IMR-90 (cell line): ENCODE results near the gene ARSB. TPM values are rescaled to one million over a fixed set of nuclear protein-coding genes. Genes with fewer than 3 reads are reported as not detected.

Experiments used
- ATAC-seq: fragments of 200-7000 bp; cut with Tn5 transposase; 2 replicates; pipeline ENCODE4 v1.9.1; 2020; ENCODE audit warnings: low read depth, mild to moderate bottlenecking, moderate library complexity
- BruUV-seq: library from RNA; stranded (reverse); fragments of 400-500 nt; replicated peaks from 2 replicates; lab custom pipeline; 2021; lab: Mats Ljungman, UMichigan
- CTCF ChIA-PET: fragments of 300-600 bp; formaldehyde crosslinking; extraction: SDS; loops from one replicate; lab custom pipeline; 2021; ENCODE audit warnings: antibody characterized with exemption; lab: Yijun Ruan, JAX
- POLR2A ChIA-PET: fragments of 300-600 bp; sonication (Branson Sonifier 250); formaldehyde crosslinking; loops from one replicate; lab custom pipeline; 2022; ENCODE audit warnings: antibody characterized with exemption; ENCODE audit not compliant: unreplicated experiment; lab: Charles Lee
- DNase-seq: peaks from one replicate; pipeline ENCODE4 v3.0.0; 2013
- H2AFZ ChIP-seq: replicated peaks from 2 replicates; pipeline ENCODE3; 2013; ENCODE audit warnings: low read length, mild to moderate bottlenecking; ENCODE audit not compliant: poor library complexity
- H2AK5ac ChIP-seq: 2 replicates; pipeline ENCODE4 v1.6.1; 2013; ENCODE audit warnings: low read depth, low read length, inconsistent platforms
- H2AK9ac ChIP-seq: replicated peaks from 2 replicates; pipeline ENCODE3; 2013; ENCODE audit warnings: mild to moderate bottlenecking, low read depth, low read length, moderate library complexity; ENCODE audit not compliant: poor library complexity
- H2BK120ac ChIP-seq: 2 replicates; pipeline ENCODE4 v1.6.1; 2013; ENCODE audit warnings: low read depth, low read length, inconsistent platforms
- H2BK15ac ChIP-seq: 3 replicates; pipeline ENCODE4 v1.6.1; 2013; ENCODE audit warnings: low read depth, low read length, inconsistent platforms
- H2BK20ac ChIP-seq: 2 replicates; pipeline ENCODE4 v1.6.1; 2013; ENCODE audit warnings: low read depth, mild to moderate bottlenecking, inconsistent platforms, low read length, moderate library complexity
- H2BK5ac ChIP-seq: 2 replicates; pipeline ENCODE4 v1.6.1; 2013; ENCODE audit warnings: mild to moderate bottlenecking, low read depth, low read length, inconsistent platforms; ENCODE audit not compliant: poor library complexity, severe bottlenecking
- H3K14ac ChIP-seq: replicated peaks from 2 replicates; pipeline ENCODE4 v1.6.1; 2013; ENCODE audit warnings: low read depth, low read length, inconsistent platforms
- H3K18ac ChIP-seq: 2 replicates; pipeline ENCODE4 v1.6.1; 2013; ENCODE audit warnings: low read depth, low read length, control low read depth
- H3K23ac ChIP-seq: 2 replicates; pipeline ENCODE4 v1.6.1; 2013; ENCODE audit warnings: low read depth, low read length, inconsistent platforms
- H3K27ac ChIP-seq: 2 replicates; pipeline ENCODE4 v1.5.1; 2013; ENCODE audit warnings: mild to moderate bottlenecking, control low read depth, low read length; ENCODE audit not compliant: insufficient read depth
- H3K27me3 ChIP-seq: 2 replicates; pipeline ENCODE4 v1.6.1; 2013; ENCODE audit warnings: low read length; ENCODE audit not compliant: control insufficient read depth, insufficient read depth
- H3K36me3 ChIP-seq: 2 replicates; pipeline ENCODE4 v1.6.1; 2013; ENCODE audit warnings: low read length, mixed read lengths; ENCODE audit not compliant: control insufficient read depth, insufficient read depth
- H3K4ac ChIP-seq: 2 replicates; pipeline ENCODE4 v1.6.1; 2013; ENCODE audit warnings: low read depth, low read length, inconsistent platforms
- H3K4me1 ChIP-seq: 2 replicates; pipeline ENCODE4 v1.6.1; 2013; ENCODE audit warnings: low read length, mixed read lengths; ENCODE audit not compliant: control insufficient read depth, insufficient read depth
- H3K4me2 ChIP-seq: 2 replicates; pipeline ENCODE4 v1.6.1; 2013; ENCODE audit warnings: low read depth, mild to moderate bottlenecking, control low read depth, low read length, moderate library complexity
- H3K4me3 ChIP-seq: 2 replicates; pipeline ENCODE4 v1.5.1; 2013; ENCODE audit warnings: low read depth, mild to moderate bottlenecking, control low read depth, low read length, moderate library complexity; ENCODE audit not compliant: insufficient read depth
- H3K56ac ChIP-seq: 2 replicates; pipeline ENCODE4 v1.6.1; 2013; ENCODE audit warnings: low read length, inconsistent platforms; ENCODE audit not compliant: insufficient read depth; ENCODE audit errors: extremely low read depth
- H3K79me1 ChIP-seq, 2 experiments: 2 replicates each; pipeline ENCODE4 v1.6.1; 2013; ENCODE audit warnings: low read length in 2 of 2, inconsistent platforms in 1 of 2, low read depth in 1 of 2
- H3K9ac ChIP-seq: 2 replicates; pipeline ENCODE4 v1.6.1; 2013; ENCODE audit warnings: low read depth, low read length, control low read depth
- H3K9me1 ChIP-seq: 2 replicates; pipeline ENCODE4 v1.6.1; 2013; ENCODE audit warnings: low read length, inconsistent platforms; ENCODE audit not compliant: insufficient read depth
- H3K9me3 ChIP-seq: 2 replicates; pipeline ENCODE4 v1.6.1; 2013; ENCODE audit warnings: low read length; ENCODE audit not compliant: control insufficient read depth, insufficient read depth
- H4K20me1 ChIP-seq: 2 replicates; pipeline ENCODE4 v1.6.1; 2013; ENCODE audit warnings: low read length, inconsistent platforms; ENCODE audit not compliant: insufficient read depth
- H4K5ac ChIP-seq: 2 replicates; pipeline ENCODE4 v1.6.1; 2013; ENCODE audit warnings: mild to moderate bottlenecking, low read depth, low read length, control low read depth
- H4K8ac ChIP-seq, 2 experiments: 2 replicates each; pipeline ENCODE4 v1.6.1; 2013; ENCODE audit warnings: low read depth in 2 of 2, low read length in 2 of 2, control low read depth in 1 of 2, inconsistent platforms in 1 of 2
- H4K91ac ChIP-seq: 2 replicates; pipeline ENCODE4 v1.6.1; 2013; ENCODE audit warnings: low read depth, low read length, inconsistent platforms; ENCODE audit not compliant: insufficient read depth
- CEBPB ChIP-seq: IDR thresholded peaks from 2 replicates; pipeline ENCODE4 v1.6.1; 2012; ENCODE audit warnings: low read depth, low read length, improper control_type of control experiment
- FOS ChIP-seq: fragments of 150-350 bp; IDR thresholded peaks from 2 replicates; pipeline ENCODE4 v1.6.1; 2016; ENCODE audit warnings: low read depth, low read length
- MAZ ChIP-seq: IDR thresholded peaks from 2 replicates; pipeline ENCODE4 v1.6.1; 2012; ENCODE audit warnings: low read depth, mild to moderate bottlenecking, low read length, improper control_type of control experiment, moderate library complexity, borderline replicate concordance
- RAD21 ChIP-seq: IDR thresholded peaks from 2 replicates; pipeline ENCODE4 v1.6.1; 2012; ENCODE audit warnings: low read length, improper control_type of control experiment
- RCOR1 ChIP-seq: IDR thresholded peaks from 2 replicates; pipeline ENCODE4 v1.6.1; 2012; ENCODE audit warnings: mild to moderate bottlenecking, low read length, improper control_type of control experiment; ENCODE audit not compliant: insufficient replicate concordance
- RFX5 ChIP-seq: IDR thresholded peaks from 2 replicates; pipeline ENCODE4 v1.8.0; 2012; ENCODE audit warnings: low read depth, mild to moderate bottlenecking, low read length, moderate library complexity
- USF2 ChIP-seq: fragments of 150-350 bp; IDR thresholded peaks from 2 replicates; pipeline ENCODE4 v1.6.1; 2017; ENCODE audit warnings: mild to moderate bottlenecking, antibody characterized with exemption, low read length, low read depth
- WGBS, 2 experiments: methylation state at CpG; one replicate each; pipeline versions ENCODE4 v1.1.5 to v1.1.7; 2013; ENCODE audit warnings: missing lambda C conversion rate in 2 of 2; ENCODE audit not compliant: insufficient read length in 1 of 2; ENCODE audit errors: extremely low coverage in 2 of 2; 5-methylcytosine and 5-hydroxymethylcytosine counted together
- dilution Hi-C: fragments of 300-500 bp; cut with HindIII; formaldehyde crosslinking; loops from one replicate; pipeline ENCODE4 v1.14.3; 2018; ENCODE audit warnings: low sequenced_read_pairs; ENCODE audit not compliant: unreplicated experiment
- in situ Hi-C: fragments of 300-500 bp; cut with MboI; formaldehyde crosslinking; loops from 3 replicates; pipeline ENCODE4 v1.14.3; 2019; ENCODE audit warnings: low sequenced_read_pairs, inconsistent platforms, mixed read lengths
- intact Hi-C: fragments of 100-400 bp; cut with micrococcal nuclease; formaldehyde crosslinking; loops from 2 replicates; pipeline ENCODE4 v1.10.0; 2022
- polyA plus RNA-seq, 3 experiments: library from polyadenylated mRNA; depleted of rRNA; stranded (reverse); fragments of >200 nt; gene quantifications; 2 replicates each; pipeline ENCODE4 v1.2.3, GENCODE V29; 2012; ENCODE audit warnings: low replicate concordance in 1 of 3
- total RNA-seq: library from RNA; depleted of rRNA; stranded (reverse); fragments of >200 nt; gene quantifications from 2 replicates; pipeline ENCODE4 v1.2.3, GENCODE V29; 2012
- TF ChIP-seq, protein P1 (sequence below): fragments of 150-350 bp; IDR thresholded peaks from 2 replicates; pipeline ENCODE4 v1.6.1; 2016; ENCODE audit warnings: low read depth, mild to moderate bottlenecking, low read length, moderate library complexity, borderline replicate concordance

The ARSB gene
- total and polyA plus RNA-seq, 2 of the 4 experiments (the other 2 are of a cell fraction) = 16.0 to 16.3 TPM

DNA sequence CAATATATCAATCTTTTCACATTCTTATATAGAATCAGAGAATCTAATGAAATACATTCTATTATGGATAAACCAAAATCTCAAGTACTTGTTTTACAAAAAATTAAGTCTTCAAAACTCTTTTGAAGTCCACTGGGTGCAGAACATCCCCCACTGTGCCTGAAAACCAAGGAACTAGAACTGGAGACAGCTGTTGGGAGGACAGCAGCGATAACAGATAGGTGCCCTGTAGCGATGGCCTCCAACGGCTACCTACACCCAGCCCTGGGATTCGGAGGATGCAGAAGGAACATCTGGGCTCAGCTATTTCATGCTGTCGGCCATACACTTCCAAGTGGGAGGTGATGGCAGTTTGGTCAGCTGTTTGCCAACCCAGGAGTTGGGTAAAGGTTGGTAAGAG, 207.2 kb downstream of the ARSB start:
- Histone ChIP-seq H4K5ac (peak overlapping the region; percentile 89; the same call in 1 of the 2 replicates), H2AFZ (no peak overlapping the region), H2BK20ac (peak overlapping the region; percentile 70), H3K56ac (no peak overlapping the region), H2AK5ac (peak overlapping the region; percentile 95), H3K9me3 (peaks cover 3% of the 10 kb centered on the region; the same call in 1 of the 2 replicates), H3K27me3 (no peaks in the 10 kb centered on the region), H3K23ac (peak overlapping the region; percentile 11; the same call in 1 of the 2 replicates), H3K9ac (peak overlapping the region; percentile 25; the same call in 1 of the 2 replicates), H2BK5ac (no peak overlapping the region), H3K36me3 (no peaks in the 10 kb centered on the region), H2AK9ac (no peak overlapping the region), H3K14ac (peak overlapping the region; percentile 41), H3K9me1 (peaks cover 19% of the 10 kb centered on the region), H3K79me1 (no peaks in the 10 kb centered on the region), H3K4me3 (no peak overlapping the region), H4K91ac (peak overlapping the region; percentile 73), H3K4me1 (peaks cover 18% of the 10 kb centered on the region), H3K18ac (peak overlapping the region; percentile 90; the same call in 1 of the 2 replicates), H4K20me1 (no peaks in the 10 kb centered on the region), H2BK120ac (peak overlapping the region; percentile 65; the same call in 1 of the 2 replicates), H3K4me2 (no peak overlapping the region), H4K8ac (peak overlapping the region; percentile 14 to 76; a peak in 1 of 4 replicates), H3K27ac (peak overlapping the region; percentile 85), H2BK15ac (peak overlapping the region; percentile 67), H3K4ac (peak overlapping the region; percentile 68)
- DNase-seq (no peak), ATAC-seq (no peak)
- dilution Hi-C loops = no loop called here
- 100% methylated on average over 2 of the region's 5 CpGs; no CpG with 5 or more reads in 1 of the 2 experiments for WGBS, 2 experiments
- ChIA-PET POLR2A (no interaction called here), CTCF (interaction anchor here (1.5 kb wide), 1 partner anchor 130 kb away, joined by 3 read pairs; the partner anchor contains the start of gene LHFPL2)
- in situ Hi-C loops = no loop called here
- intact Hi-C loops = no loop called here
- TF ChIP-seq RAD21 = no peak
- no peak for TF ChIP-seq CEBPB
- no peak for TF ChIP-seq RFX5
- TF ChIP-seq, protein P1, sequence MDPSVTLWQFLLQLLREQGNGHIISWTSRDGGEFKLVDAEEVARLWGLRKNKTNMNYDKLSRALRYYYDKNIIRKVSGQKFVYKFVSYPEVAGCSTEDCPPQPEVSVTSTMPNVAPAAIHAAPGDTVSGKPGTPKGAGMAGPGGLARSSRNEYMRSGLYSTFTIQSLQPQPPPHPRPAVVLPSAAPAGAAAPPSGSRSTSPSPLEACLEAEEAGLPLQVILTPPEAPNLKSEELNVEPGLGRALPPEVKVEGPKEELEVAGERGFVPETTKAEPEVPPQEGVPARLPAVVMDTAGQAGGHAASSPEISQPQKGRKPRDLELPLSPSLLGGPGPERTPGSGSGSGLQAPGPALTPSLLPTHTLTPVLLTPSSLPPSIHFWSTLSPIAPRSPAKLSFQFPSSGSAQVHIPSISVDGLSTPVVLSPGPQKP = no peak
- no peak for TF ChIP-seq RCOR1
- TF ChIP-seq USF2 = no peak
- no peak for TF ChIP-seq MAZ
- TF ChIP-seq FOS = no peak
- TSS peak; percentile 53 for BruUV-seq
